H1 (cell line): ENCODE measurements around the gene SPI1. TPM values are rescaled to one million over a fixed set of nuclear protein-coding genes. Genes with fewer than 3 reads are reported as not detected.

Source experiments
- BRCA1 ChIP-seq: IDR thresholded peaks from 2 replicates; pipeline ENCODE4 v1.6.1; 2012; ENCODE audit warnings: low read depth, low read length, improper control_type of control experiment
- CBX5 ChIP-seq: fragments of 300-800, 300-1000 bp; sonication (generic); IDR thresholded peaks from 2 replicates; pipeline ENCODE4 v1.7.1; 2016; ENCODE audit warnings: antibody characterized with exemption, low read length, low read depth
- CHD7 ChIP-seq: fragments of 300-600 bp; sonication (generic); IDR thresholded peaks from 2 replicates; pipeline ENCODE4 v1.7.1; 2012; ENCODE audit warnings: low read length, moderate library complexity, mild to moderate bottlenecking, inconsistent platforms; ENCODE audit not compliant: insufficient replicate concordance
- CTBP2 ChIP-seq: IDR thresholded peaks from 2 replicates; pipeline ENCODE4 v1.7.0; 2011; ENCODE audit warnings: borderline replicate concordance, mild to moderate bottlenecking, moderate library complexity, mixed read lengths, low read length; ENCODE audit not compliant: insufficient read depth, insufficient read length
- GABPA ChIP-seq: IDR thresholded peaks from 2 replicates; pipeline ENCODE4 v1.6.1; 2011; ENCODE audit warnings: mild to moderate bottlenecking, low read length, moderate library complexity, borderline replicate concordance; ENCODE audit not compliant: insufficient read depth
- MAX ChIP-seq: IDR thresholded peaks from 2 replicates; pipeline ENCODE4 v1.6.1; 2012; ENCODE audit warnings: inconsistent platforms
- NRF1 ChIP-seq: IDR thresholded peaks from 2 replicates; pipeline ENCODE4 v1.6.1; 2011; ENCODE audit warnings: mild to moderate bottlenecking, low read depth, low read length, improper control_type of control experiment
- TBP ChIP-seq: IDR thresholded peaks from 2 replicates; pipeline ENCODE4 v1.6.1; 2011; ENCODE audit warnings: low read depth, low read length, improper control_type of control experiment
- USF2 ChIP-seq: IDR thresholded peaks from 2 replicates; pipeline ENCODE4 v1.6.1; 2011; ENCODE audit warnings: low read length, improper control_type of control experiment
- polyA plus RNA-seq, 7 experiments: library from polyadenylated mRNA; depleted of rRNA in 3 of 7; stranded (reverse) in 5 of 7; unstranded in 2 of 7; fragments of >200 nt in 5 of 7; fragments of 200-250 nt in 2 of 7; gene quantifications; 1 replicate in 5 of 7; 2 replicates in 1 of 7; 4 replicates in 1 of 7; pipeline versions ENCODE4 v1.2.1 to v1.2.3, GENCODE V29; 2011 to 2013; ENCODE audit warnings: missing spikeins in 2 of 7, mixed read lengths in 2 of 7
- total RNA-seq: library from RNA; stranded (reverse); fragmentation: NEBNext Ultra II Directional; extraction: Animal tissue kit (Norgen Biotek cat#: 25700); gene quantifications from 2 replicates; pipeline ENCODE4 v1.2.1, GENCODE V29; 2021

Gene SPI1
- total and polyA plus RNA-seq, 2 of the 8 experiments (the other 6 are each of a cell fraction or from before 2014, with no cell fraction given) = 0.12 TPM; not detected in 1

GRCh38 chr11:47336595-47336994, 41.8 kb downstream of the SPI1 start (continued):
- TF ChIP-seq CHD7 (no peak), NRF1 (no peak), CTBP2 (no peak), GABPA (no peak), TBP (no peak), CBX5 (no peak), MAX (no peak), USF2 (no peak), BRCA1 (no peak)
